RWPE1 (cell line): ENCODE measurements around the gene DRG2.
A peak's percentile ranks its signal among the peaks of the same experiment; 100 is the strongest.

Experiments used
- CTCF ChIA-PET: fragments of 350-600 bp; sonication (Branson Sonifier 250); formaldehyde crosslinking; extraction: SDS; loops from one replicate; lab custom pipeline; 2021; lab: Yijun Ruan, JAX
- POLR2A ChIA-PET: fragments of 400-600 bp; formaldehyde crosslinking; extraction: SDS; loops from one replicate; lab custom pipeline; 2020; ENCODE audit warnings: antibody characterized with exemption; ENCODE audit not compliant: low non-redundant PET; lab: Yijun Ruan, JAX
- DNase-seq: peaks from one replicate; pipeline ENCODE4 v3.0.0; 2012; ENCODE audit warnings: low spot score
- H3K27ac ChIP-seq: fragments of 450-650 bp; 2 replicates; pipeline ENCODE4 v1.5.1; 2017
- CTCF ChIP-seq: fragments of 450-650 bp; conservative IDR thresholded peaks from 2 replicates; pipeline ENCODE4 v1.5.1; 2017; ENCODE audit warnings: low read depth, mild to moderate bottlenecking

DRG2 gene

GRCh38 chr17:18139092-18139491 is 51.3 kb downstream of the DRG2 start:
- ChIA-PET CTCF (interaction anchor here (1.2 kb wide), 1 partner anchor 27 kb away, joined by 3 read pairs; no protein-coding TSS in a partner anchor), POLR2A (no interaction called here)

GRCh38 chr17:18139498-18139897 is 51.8 kb downstream of the DRG2 start:
- POLR2A ChIA-PET = no interaction called here
- no peak for DNase-seq
- H3K27ac ChIP-seq = no peak overlapping the region
- CTCF ChIA-PET = interaction anchor here (1.2 kb wide), 2 partner anchors 10 to 27 kb away, joined by 3 to 5 read pairs; no protein-coding TSS in a partner anchor
- TF ChIP-seq CTCF = no peak

More at GRCh38 chr17:18139092-18139491, 51.3 kb downstream of the DRG2 start:
- no peak for DNase-seq
- TF ChIP-seq CTCF = no peak
- H3K27ac ChIP-seq = no peak overlapping the region

GRCh38 chr17:18139949-18140348 is 52.2 kb downstream of the DRG2 start:
- CTCF ChIA-PET = interaction anchor here (0.6 to 1.2 kb wide), 4 partner anchors 10 to 184 kb away, joined by 3 to 5 read pairs (median 4); no protein-coding TSS in a partner anchor
- TF ChIP-seq CTCF = no peak
- DNase-seq = no peak
- POLR2A ChIA-PET = no interaction called here
- no peak overlapping the region for H3K27ac ChIP-seq

- no peak overlapping the region for H3K27ac ChIP-seq
- ChIA-PET CTCF (interaction anchor here (0.6 to 1.2 kb wide), 2 partner anchors 11 to 49 kb away, joined by 5 read pairs; no protein-coding TSS in a partner anchor), POLR2A (no interaction called here)
- DNase-seq = no peak
- no peak for TF ChIP-seq CTCF
Measured at GRCh38 chr17:18140648-18141047, 52.9 kb downstream of the DRG2 start.

GRCh38 chr17:18141210-18141803 is 53.6 kb downstream of the DRG2 start:
- no peak overlapping the region for H3K27ac ChIP-seq
- peak; percentile 73 for TF ChIP-seq CTCF
- POLR2A ChIA-PET = no interaction called here
- CTCF ChIA-PET = interaction anchor here (0.6 to 1.3 kb wide), 2 partner anchors 44 to 48 kb away, joined by 5 read pairs; no protein-coding TSS in a partner anchor
- DNase-seq = peak; percentile 49

GRCh38 chr17:18142417-18142816 is 54.7 kb downstream of the DRG2 start:
- TF ChIP-seq CTCF = no peak
- DNase-seq = no peak
- ChIA-PET POLR2A (no interaction called here), CTCF (interaction anchor here (0.6 to 1.3 kb wide), 4 partner anchors 10 to 334 kb away, joined by 3 to 6 read pairs (median 4); no protein-coding TSS in a partner anchor)
- H3K27ac ChIP-seq = no peak overlapping the region
